Sigmoid colon (tissue), 7 donors: ENCODE measurements around the gene NLGN1. TPM values are rescaled to one million over a fixed set of nuclear protein-coding genes. Genes with fewer than 3 reads are reported as not detected.

Source experiments
- DNase-seq: peaks from one replicate; pipeline ENCODE4 v3.0.0-alpha.2; 2019
- H3K27ac ChIP-seq, 4 donors: fragments of 200-600 bp; sonication (generic); one replicate each; pipeline ENCODE4 v1.5.1; 2016 to 2019; ENCODE audit warnings: mild to moderate bottlenecking in 1 of 4
- H3K27me3 ChIP-seq, 3 donors: fragments of 200-600 bp; sonication (generic); one replicate each; pipeline ENCODE4 v1.5.1; 2019; ENCODE audit warnings: mild to moderate bottlenecking in 1 of 3
- H3K36me3 ChIP-seq, 4 donors: fragments of 200-600 bp; sonication (generic); one replicate each; pipeline ENCODE4 v1.5.1; 2016 to 2019
- H3K4me1 ChIP-seq, 4 donors: fragments of 200-600 bp; sonication (generic); one replicate each; pipeline ENCODE4 v1.5.1; 2017 to 2019
- H3K4me3 ChIP-seq, 4 donors: fragments of 200-600 bp; sonication (generic); one replicate each; pipeline ENCODE4 v1.5.1; 2017 to 2019; ENCODE audit warnings: mild to moderate bottlenecking in 2 of 4, moderate library complexity in 1 of 4
- H3K9me3 ChIP-seq, 4 donors: fragments of 200-600 bp in 3 of 4; sonication (generic) in 3 of 4; one replicate each; pipeline versions ENCODE4 v1.5.1 to v1.6.1; 2013 to 2019
- CTCF ChIP-seq, 4 experiments: fragments of 450-650 bp in 3 of 4; fragments of 200-600 bp in 1 of 4; IDR thresholded peaks; one replicate each; pipeline ENCODE4 v1.5.1; 2016 to 2019; ENCODE audit warnings: antibody characterized with exemption in 4 of 4, mild to moderate bottlenecking in 3 of 4, moderate library complexity in 2 of 4
- EP300 ChIP-seq, 4 donors: sonication (generic); formaldehyde crosslinking; IDR thresholded peaks; one replicate each; pipeline ENCODE4 v1.6.1; 2017; ENCODE audit warnings: antibody characterized with exemption in 4 of 4
- POLR2A ChIP-seq, 2 donors: fragments of 450-650 bp; IDR thresholded peaks; one replicate each; pipeline ENCODE4 v1.6.1; 2016; ENCODE audit warnings: antibody characterized with exemption in 2 of 2, mild to moderate bottlenecking in 2 of 2, moderate library complexity in 2 of 2
- POLR2AphosphoS5 ChIP-seq, 4 donors: sonication (generic); formaldehyde crosslinking; IDR thresholded peaks; one replicate each; pipeline ENCODE4 v1.6.1; 2017; ENCODE audit warnings: antibody characterized with exemption in 4 of 4
- WGBS, 2 donors: extraction: QIAGEN DNeasy Blood & Tissue Kit; methylation state at CpG; one replicate each; pipeline ENCODE4 v1.1.7; 2013; 5-methylcytosine and 5-hydroxymethylcytosine counted together
- intact Hi-C: fragments of 100-400 bp; cut with DNase I; formaldehyde crosslinking; loops from one replicate; pipeline ENCODE4 v1.15.1; 2023
- polyA plus RNA-seq, 3 donors: library from polyadenylated mRNA; stranded (reverse); fragments of 200-250 nt; gene quantifications; one replicate each; pipeline ENCODE4 v1.2.3, GENCODE V29; 2013
- total RNA-seq, 4 donors: library from RNA; depleted of rRNA; stranded (reverse); fragments of >200 nt; gene quantifications; one replicate each; pipeline ENCODE4 v1.1.0, GENCODE V29; 2016
- donor health status: healthy with polysubstance abuse.
- donor health status: Bipolar disorder and iron deficiency.
- donor health status: healthy.

The NLGN1 gene
- total and polyA plus RNA-seq, 7 donors, result under 0.01 to 33.5 (median 28.3) TPM; not detected in 1

- H3K9me3 ChIP-seq, result no peaks in the 10 kb centered on the region
- no peak for DNase-seq
- no peaks in the 10 kb centered on the region for H3K27me3 ChIP-seq
- intact Hi-C loops, result no loop called here
- no peak overlapping the region for H3K27ac ChIP-seq
- H3K36me3 ChIP-seq, result no peaks in the 10 kb centered on the region
- 36 to 63% methylated on average over 4 of the region's 4 CpGs for WGBS, 2 donors
- H3K4me3 ChIP-seq, result no peak overlapping the region
- TF ChIP-seq POLR2A (IDR thresholded peaks at IDR 0.05) (no peak), EP300 (IDR thresholded peaks at IDR 0.05) (no peak), CTCF (IDR thresholded peaks at IDR 0.05) (no peak), POLR2AphosphoS5 (IDR thresholded peaks at IDR 0.05) (no peak)
- peaks cover 0 to 5% (median 0%) of the 10 kb centered on the region in 4 donors for H3K4me1 ChIP-seq
These were observed 540.6 kb downstream of the NLGN1 start for GRCh38 chr3:173938159-173938558.

- no peak overlapping the region for H3K4me3 ChIP-seq
- no peaks in the 10 kb centered on the region for H3K9me3 ChIP-seq
- TF ChIP-seq POLR2AphosphoS5 (IDR thresholded peaks at IDR 0.05), result no peak
- TF ChIP-seq POLR2A (IDR thresholded peaks at IDR 0.05), result no peak
- no peak for TF ChIP-seq EP300 (IDR thresholded peaks at IDR 0.05)
- TF ChIP-seq CTCF (IDR thresholded peaks at IDR 0.05), result no peak
- no peak overlapping the region for H3K27ac ChIP-seq
- no peaks in the 10 kb centered on the region for H3K36me3 ChIP-seq
- intact Hi-C loops, result no loop called here
- no peak for DNase-seq
- 39 to 65% methylated on average over 2 of the region's 2 CpGs for WGBS, 2 donors
- no peaks in the 10 kb centered on the region for H3K27me3 ChIP-seq
- H3K4me1 ChIP-seq, result peaks cover 0 to 5% (median 0%) of the 10 kb centered on the region in 4 donors
These were observed 541.1 kb downstream of the NLGN1 start for GRCh38 chr3:173938616-173939015.

- TF ChIP-seq CTCF (IDR thresholded peaks at IDR 0.05), result no peak
- no peak for TF ChIP-seq POLR2AphosphoS5 (IDR thresholded peaks at IDR 0.05)
- no peak for TF ChIP-seq POLR2A (IDR thresholded peaks at IDR 0.05)
- TF ChIP-seq EP300 (IDR thresholded peaks at IDR 0.05), result no peak
- DNase-seq, result no peak
- no peaks in the 10 kb centered on the region for H3K27me3 ChIP-seq
- H3K36me3 ChIP-seq, result no peaks in the 10 kb centered on the region
- intact Hi-C loops, result no loop called here
- no peak overlapping the region for H3K4me3 ChIP-seq
- WGBS, 2 donors, result 55 to 69% methylated on average over 2 of the region's 2 CpGs
- no peak overlapping the region for H3K27ac ChIP-seq
- no peaks in the 10 kb centered on the region for H3K9me3 ChIP-seq
- peaks cover 0 to 5% (median 0%) of the 10 kb centered on the region in 4 donors for H3K4me1 ChIP-seq
These were observed 541.8 kb downstream of the NLGN1 start for GRCh38 chr3:173939331-173939730.

GRCh38 chr3:173943264-173943663, 545.7 kb downstream of the NLGN1 start:
- H3K36me3 ChIP-seq, result no peaks in the 10 kb centered on the region
- WGBS, 2 donors, result 58 to 76% methylated on average over 3 of the region's 3 CpGs
- intact Hi-C loops, result no loop called here
- peaks cover 0 to 3% (median 0%) of the 10 kb centered on the region in 4 donors for H3K4me1 ChIP-seq
- H3K4me3 ChIP-seq, result no peak overlapping the region
- no peaks in the 10 kb centered on the region for H3K27me3 ChIP-seq
- no peak for DNase-seq
- no peak overlapping the region for H3K27ac ChIP-seq
- TF ChIP-seq CTCF (IDR thresholded peaks at IDR 0.05), result no peak
- TF ChIP-seq EP300 (IDR thresholded peaks at IDR 0.05), result no peak
- no peak for TF ChIP-seq POLR2AphosphoS5 (IDR thresholded peaks at IDR 0.05)
- TF ChIP-seq POLR2A (IDR thresholded peaks at IDR 0.05), result no peak
- H3K9me3 ChIP-seq, result no peaks in the 10 kb centered on the region

GRCh38 chr3:173945170-173945569, 547.6 kb downstream of the NLGN1 start:
- Histone ChIP-seq H3K27ac (no peak overlapping the region), H3K36me3 (no peaks in the 10 kb centered on the region), H3K9me3 (no peaks in the 10 kb centered on the region), H3K4me3 (no peak overlapping the region), H3K4me1 (no peaks in the 10 kb centered on the region), H3K27me3 (no peaks in the 10 kb centered on the region)
- intact Hi-C loops, result no loop called here
- 77 to 80% methylated on average over 1 of the region's 1 CpG for WGBS, 2 donors
- no peak for DNase-seq
- TF ChIP-seq POLR2A (IDR thresholded peaks at IDR 0.05) (no peak), POLR2AphosphoS5 (IDR thresholded peaks at IDR 0.05) (no peak)
